ENCODE measurements around the gene MLIP. TPM values are rescaled to one million over a fixed set of nuclear protein-coding genes. Genes with fewer than 3 reads are reported as not detected.

MLIP gene
- total RNA-seq, 1 experiment from 2014 or later, result 0.59 TPM

DNA sequence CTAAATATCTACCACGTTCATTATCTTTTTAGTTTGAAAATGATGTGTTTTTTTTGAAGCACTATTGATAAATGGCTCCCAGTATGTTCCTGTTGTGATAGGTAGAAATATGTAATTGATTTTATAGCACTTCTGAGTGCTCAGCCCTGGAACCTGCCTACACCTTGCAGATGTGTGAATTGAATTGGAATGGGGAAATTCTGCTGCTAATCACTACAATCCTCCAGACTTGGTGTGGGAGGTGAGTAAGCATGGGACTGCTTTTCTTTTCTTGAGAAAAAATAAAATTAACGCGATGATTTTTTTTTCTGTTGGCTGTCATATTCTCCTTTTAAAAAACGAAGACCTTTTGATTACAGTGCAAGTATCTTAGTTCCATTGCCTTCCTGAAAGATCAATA, 37.1 kb upstream of the MLIP start (continued):
- no peak for TF ChIP-seq MAX (IDR thresholded peaks at IDR 0.05)
- TF ChIP-seq, protein P1, sequence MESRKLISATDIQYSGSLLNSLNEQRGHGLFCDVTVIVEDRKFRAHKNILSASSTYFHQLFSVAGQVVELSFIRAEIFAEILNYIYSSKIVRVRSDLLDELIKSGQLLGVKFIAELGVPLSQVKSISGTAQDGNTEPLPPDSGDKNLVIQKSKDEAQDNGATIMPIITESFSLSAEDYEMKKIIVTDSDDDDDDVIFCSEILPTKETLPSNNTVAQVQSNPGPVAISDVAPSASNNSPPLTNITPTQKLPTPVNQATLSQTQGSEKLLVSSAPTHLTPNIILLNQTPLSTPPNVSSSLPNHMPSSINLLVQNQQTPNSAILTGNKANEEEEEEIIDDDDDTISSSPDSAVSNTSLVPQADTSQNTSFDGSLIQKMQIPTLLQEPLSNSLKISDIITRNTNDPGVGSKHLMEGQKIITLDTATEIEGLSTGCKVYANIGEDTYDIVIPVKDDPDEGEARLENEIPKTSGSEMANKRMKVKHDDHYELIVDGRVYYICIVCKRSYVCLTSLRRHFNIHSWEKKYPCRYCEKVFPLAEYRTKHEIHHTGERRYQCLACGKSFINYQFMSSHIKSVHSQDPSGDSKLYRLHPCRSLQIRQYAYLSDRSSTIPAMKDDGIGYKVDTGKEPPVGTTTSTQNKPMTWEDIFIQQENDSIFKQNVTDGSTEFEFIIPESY (IDR thresholded peaks at IDR 0.05; ENCODE audit: extremely low read depth, insufficient replicate concordance, low read length), result no peak
- no peak for TF ChIP-seq CEBPB (IDR thresholded peaks at IDR 0.05; ENCODE audit: low read depth)

DNA sequence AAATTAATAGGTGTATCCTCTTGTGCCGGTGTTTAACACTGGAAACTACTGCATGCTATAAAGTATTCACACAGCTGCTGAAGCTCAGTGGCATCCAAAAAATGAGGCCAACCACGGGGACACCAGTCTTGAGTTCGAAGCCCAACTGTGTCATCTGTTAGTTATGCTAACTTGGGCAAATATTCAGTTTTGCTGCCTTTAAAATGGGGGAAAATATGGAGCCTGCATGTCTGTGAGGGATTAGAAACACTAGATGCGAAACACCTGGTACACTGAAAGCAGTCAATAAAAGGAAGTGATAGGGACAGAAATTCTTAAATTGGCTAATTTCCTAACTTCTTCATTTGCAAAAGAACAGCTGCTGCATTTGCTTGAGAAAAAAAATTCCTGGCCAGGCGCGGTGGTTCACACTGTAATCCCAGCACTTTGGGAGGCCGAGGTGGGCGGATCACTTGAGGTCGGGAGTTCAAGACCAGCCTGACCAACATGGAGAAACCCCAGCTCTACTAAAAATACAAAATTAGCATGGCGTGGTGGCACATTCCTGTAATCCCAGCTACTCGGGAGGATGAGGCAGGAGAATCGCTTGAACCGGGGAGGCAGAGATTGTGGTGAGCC, 36.6 kb upstream of the MLIP start:
- ATAC-seq (no peak), DNase-seq (ENCODE audit: low read depth, low spot score) (no peak)
- Histone ChIP-seq H3K4me2 (ENCODE audit: low read length) (no peak overlapping the region), H3K27me3 (ENCODE audit: insufficient read depth, low read length) (no peaks in the 10 kb centered on the region), H3K79me2 (ENCODE audit: insufficient read depth, low read length) (no peaks in the 10 kb centered on the region), H3K36me3 (ENCODE audit: control insufficient read depth in 1 of 2, insufficient read depth in 2 of 2, low read length in 2 of 2) (no peaks in the 10 kb centered on the region), H3K4me1 (ENCODE audit: control insufficient read depth in 1 of 2, insufficient read depth in 2 of 2, low read length in 2 of 2) (no peaks in the 10 kb centered on the region), H2AFZ (ENCODE audit: low read depth, low read length, poor library complexity, severe bottlenecking) (no peak overlapping the region), H3K4me3 (replicated peaks in 1 of 2; ENCODE audit: low read depth in 1 of 2, low read length in 2 of 2) (no peak overlapping the region), H3K27ac (ENCODE audit: low read depth, low read length) (no peak overlapping the region), H3K9ac (ENCODE audit: low read length) (no peak overlapping the region), H3K9me2 (ENCODE audit: insufficient read depth) (no peaks in the 10 kb centered on the region), H4K20me1 (ENCODE audit: insufficient read depth) (no peaks in the 10 kb centered on the region), H3K9me3 (ENCODE audit: control insufficient read depth in 1 of 2, insufficient read depth in 1 of 2, low read depth in 1 of 2, low read length in 2 of 2) (no peaks in the 10 kb centered on the region)
- no TSS peak for BruUV-seq (replicated peaks)
- ChIA-PET CTCF (no interaction called here), POLR2A (no interaction called here), RAD21 (ENCODE audit: low non-redundant PET in 1 of 2, low total read pairs in 2 of 2, uncharacterized antibody in 2 of 2, unreplicated experiment in 2 of 2) (no interaction called here)
- no peak for TF ChIP-seq FOSL1 (IDR thresholded peaks at IDR 0.05; ENCODE audit: low read depth)
- no peak for TF ChIP-seq EZH2 (IDR thresholded peaks at IDR 0.05)
- TF ChIP-seq POLR2AphosphoS5 (IDR thresholded peaks at IDR 0.05; ENCODE audit: low read depth, low read length), result no peak
- TF ChIP-seq JUND (IDR thresholded peaks at IDR 0.05), result no peak
- TF ChIP-seq RAD21 (IDR thresholded peaks at IDR 0.05; ENCODE audit: low read depth), result no peak
- TF ChIP-seq, protein P2, sequence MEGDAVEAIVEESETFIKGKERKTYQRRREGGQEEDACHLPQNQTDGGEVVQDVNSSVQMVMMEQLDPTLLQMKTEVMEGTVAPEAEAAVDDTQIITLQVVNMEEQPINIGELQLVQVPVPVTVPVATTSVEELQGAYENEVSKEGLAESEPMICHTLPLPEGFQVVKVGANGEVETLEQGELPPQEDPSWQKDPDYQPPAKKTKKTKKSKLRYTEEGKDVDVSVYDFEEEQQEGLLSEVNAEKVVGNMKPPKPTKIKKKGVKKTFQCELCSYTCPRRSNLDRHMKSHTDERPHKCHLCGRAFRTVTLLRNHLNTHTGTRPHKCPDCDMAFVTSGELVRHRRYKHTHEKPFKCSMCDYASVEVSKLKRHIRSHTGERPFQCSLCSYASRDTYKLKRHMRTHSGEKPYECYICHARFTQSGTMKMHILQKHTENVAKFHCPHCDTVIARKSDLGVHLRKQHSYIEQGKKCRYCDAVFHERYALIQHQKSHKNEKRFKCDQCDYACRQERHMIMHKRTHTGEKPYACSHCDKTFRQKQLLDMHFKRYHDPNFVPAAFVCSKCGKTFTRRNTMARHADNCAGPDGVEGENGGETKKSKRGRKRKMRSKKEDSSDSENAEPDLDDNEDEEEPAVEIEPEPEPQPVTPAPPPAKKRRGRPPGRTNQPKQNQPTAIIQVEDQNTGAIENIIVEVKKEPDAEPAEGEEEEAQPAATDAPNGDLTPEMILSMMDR (IDR thresholded peaks at IDR 0.05 in 2 of 3, conservative IDR thresholded peaks at IDR 0.05 in 1 of 3; ENCODE audit: borderline replicate concordance in 1 of 3, insufficient read depth in 1 of 3, low read depth in 2 of 3, low read length in 2 of 3), result no peak
- intact Hi-C loops (cut with micrococcal nuclease), result no loop called here

Measured in HCT116 (cell line).